ENCODE results near the gene CHD1L.

Gene CHD1L

DNA sequence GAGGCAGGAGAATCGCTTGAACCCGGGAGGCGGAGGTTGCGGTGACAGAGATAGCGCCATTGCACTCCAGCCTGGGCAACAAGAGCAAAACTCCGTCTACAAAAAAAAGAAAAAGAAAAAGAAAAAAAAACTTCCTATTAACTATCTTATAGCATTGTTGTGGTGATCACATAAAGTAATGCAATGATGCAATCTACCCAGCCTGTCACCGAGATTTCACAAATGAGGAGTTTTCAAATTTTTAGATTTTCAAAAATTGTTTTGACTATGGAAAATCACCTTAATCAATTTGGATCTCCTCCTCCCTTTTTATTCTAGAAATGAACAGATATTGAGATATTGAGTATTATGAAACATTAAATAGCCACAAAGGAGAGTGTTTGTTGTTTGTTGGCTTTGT, 25.3 kb upstream of the CHD1L start:
- TF ChIP-seq CTCF (IDR thresholded peaks at IDR 0.05; ENCODE audit: low read length) (no peak), EZH2 (IDR thresholded peaks at IDR 0.05; ENCODE audit: borderline replicate concordance, low read length) (no peak)
- no peak overlapping the region for H3K4me3 ChIP-seq (ENCODE audit: low read depth, low read length, poor library complexity, severe bottlenecking)
- no peak overlapping the region for H2AFZ ChIP-seq (ENCODE audit: low read length)
- H4K20me1 ChIP-seq (ENCODE audit: insufficient read depth, low read length): no peaks in the 10 kb centered on the region
- no peaks in the 10 kb centered on the region for H3F3A ChIP-seq (ENCODE audit: insufficient read depth, low read length)
- no peak overlapping the region for H3K27ac ChIP-seq (ENCODE audit: low read depth, low read length, poor library complexity, severe bottlenecking)
- H3K4me1 ChIP-seq (ENCODE audit: insufficient read depth, low read length, severe bottlenecking): no peaks in the 10 kb centered on the region
- H3K9ac ChIP-seq (ENCODE audit: low read length): no peak overlapping the region
- H3K27me3 ChIP-seq (ENCODE audit: insufficient read depth, low read length): no peaks in the 10 kb centered on the region
- no peaks in the 10 kb centered on the region for H3K9me3 ChIP-seq (ENCODE audit: low read length)
- H3K79me2 ChIP-seq (ENCODE audit: insufficient read depth, low read length): no peaks in the 10 kb centered on the region
- H3K36me3 ChIP-seq (ENCODE audit: insufficient read depth, low read length): no peaks in the 10 kb centered on the region
- no peaks in the 10 kb centered on the region for H3K9me2 ChIP-seq (ENCODE audit: low read depth, low read length)
- no peak overlapping the region for H3K4me2 ChIP-seq (ENCODE audit: low read length)

DNA sequence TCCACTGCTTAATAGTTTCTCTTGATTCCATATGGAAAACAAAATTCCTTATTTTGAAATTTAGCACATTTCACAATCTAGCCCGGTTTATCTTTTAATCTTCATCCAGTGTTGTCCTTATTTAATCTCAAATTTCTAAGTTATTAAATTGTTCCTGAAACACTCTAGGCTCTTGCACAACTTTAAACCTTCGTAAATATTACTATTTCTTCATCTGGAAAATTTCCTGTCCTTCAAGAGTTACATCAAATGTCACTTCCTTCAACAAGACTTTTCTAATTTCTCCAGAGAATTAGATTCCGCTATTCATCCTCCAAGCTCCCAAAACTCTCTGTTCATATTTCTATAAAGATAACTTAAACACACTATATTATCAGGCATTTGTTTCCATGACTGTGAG, 23.9 kb upstream of the CHD1L start:
- peaks cover 1% of the 10 kb centered on the region for H3K4me1 ChIP-seq (ENCODE audit: insufficient read depth, low read length, severe bottlenecking)
- H3F3A ChIP-seq (ENCODE audit: insufficient read depth, low read length): no peaks in the 10 kb centered on the region
- H3K27ac ChIP-seq (ENCODE audit: low read depth, low read length, poor library complexity, severe bottlenecking): no peak overlapping the region
- no peaks in the 10 kb centered on the region for H3K9me2 ChIP-seq (ENCODE audit: low read depth, low read length)
- H4K20me1 ChIP-seq (ENCODE audit: insufficient read depth, low read length): no peaks in the 10 kb centered on the region
- no peak overlapping the region for H3K4me3 ChIP-seq (ENCODE audit: low read depth, low read length, poor library complexity, severe bottlenecking)
- no peaks in the 10 kb centered on the region for H3K27me3 ChIP-seq (ENCODE audit: insufficient read depth, low read length)
- no peaks in the 10 kb centered on the region for H3K36me3 ChIP-seq (ENCODE audit: insufficient read depth, low read length)
- TF ChIP-seq CTCF (IDR thresholded peaks at IDR 0.05; ENCODE audit: low read length) (no peak), EZH2 (IDR thresholded peaks at IDR 0.05; ENCODE audit: borderline replicate concordance, low read length) (no peak)
- no peak overlapping the region for H3K9ac ChIP-seq (ENCODE audit: low read length)
- no peaks in the 10 kb centered on the region for H3K79me2 ChIP-seq (ENCODE audit: insufficient read depth, low read length)
- no peak overlapping the region for H3K4me2 ChIP-seq (ENCODE audit: low read length)
- H2AFZ ChIP-seq (ENCODE audit: low read length): no peak overlapping the region
- no peaks in the 10 kb centered on the region for H3K9me3 ChIP-seq (ENCODE audit: low read length)

DNA sequence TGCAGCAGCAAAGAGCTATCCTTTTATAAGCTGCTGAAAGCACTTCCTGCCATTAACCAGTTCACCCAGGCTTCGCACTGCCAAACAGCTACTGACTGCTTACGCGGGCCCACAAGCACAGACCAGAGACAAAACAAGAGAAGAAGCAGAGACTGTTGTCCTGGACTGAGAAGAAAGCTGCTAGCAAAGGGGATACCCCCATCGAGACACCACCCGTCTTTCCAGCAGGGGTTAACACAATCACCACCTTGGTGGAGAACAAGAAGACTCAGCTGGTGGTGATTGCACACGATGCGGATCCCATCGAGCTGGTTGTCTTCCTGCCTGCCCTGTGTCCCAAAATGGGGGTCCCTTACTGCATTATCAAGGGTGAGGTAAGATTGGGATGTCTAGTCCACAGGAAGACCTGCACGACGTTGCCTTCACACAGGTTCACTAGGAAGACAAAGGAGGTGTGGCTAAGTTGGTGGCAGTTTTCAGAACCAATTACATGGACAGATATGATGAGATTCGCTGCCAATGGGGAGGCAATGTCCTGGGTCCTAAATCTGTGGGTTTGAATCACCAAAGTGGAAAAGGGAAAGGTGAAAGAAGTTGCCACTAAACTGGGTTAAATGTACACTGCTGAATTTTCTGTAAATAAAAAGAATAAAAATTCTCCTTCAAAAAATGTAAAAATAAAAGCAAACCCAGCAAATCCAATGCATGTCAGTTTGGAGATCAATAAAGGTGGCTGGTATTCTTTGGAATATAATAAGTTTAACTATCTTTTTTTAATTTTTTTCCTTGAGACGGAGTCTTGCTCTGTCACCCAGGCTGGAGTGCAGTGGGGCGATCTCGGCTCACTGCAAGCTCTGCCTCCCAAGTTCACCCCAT, 18.5 kb upstream of the CHD1L start:
- H3K4me2 ChIP-seq (ENCODE audit: low read length): no peak overlapping the region; the same call in 1 of the 2 replicates
- peaks cover 24% of the 10 kb centered on the region for H3K4me1 ChIP-seq (ENCODE audit: insufficient read depth, low read length, severe bottlenecking)
- no peaks in the 10 kb centered on the region for H3K36me3 ChIP-seq (ENCODE audit: insufficient read depth, low read length)
- no peak overlapping the region for H3K9ac ChIP-seq (ENCODE audit: low read length)
- no peaks in the 10 kb centered on the region for H3K9me3 ChIP-seq (ENCODE audit: low read length)
- H3K27me3 ChIP-seq (ENCODE audit: insufficient read depth, low read length): no peaks in the 10 kb centered on the region
- H4K20me1 ChIP-seq (ENCODE audit: insufficient read depth, low read length): no peaks in the 10 kb centered on the region
- H3K4me3 ChIP-seq (ENCODE audit: low read depth, low read length, poor library complexity, severe bottlenecking): no peak overlapping the region
- H3F3A ChIP-seq (ENCODE audit: insufficient read depth, low read length): no peaks in the 10 kb centered on the region
- TF ChIP-seq EZH2 (IDR thresholded peaks at IDR 0.05; ENCODE audit: borderline replicate concordance, low read length): no peak
- no peak for TF ChIP-seq CTCF (IDR thresholded peaks at IDR 0.05; ENCODE audit: low read length)
- H3K27ac ChIP-seq (ENCODE audit: low read depth, low read length, poor library complexity, severe bottlenecking): no peak overlapping the region
- no peak overlapping the region for H2AFZ ChIP-seq (ENCODE audit: low read length)
- no peaks in the 10 kb centered on the region for H3K79me2 ChIP-seq (ENCODE audit: insufficient read depth, low read length)
- no peaks in the 10 kb centered on the region for H3K9me2 ChIP-seq (ENCODE audit: low read depth, low read length)

Measured in OCI-LY1 (cell line).